ENCODE measurements around the gene FCHSD1. TPM values are rescaled to one million over a fixed set of nuclear protein-coding genes. Genes with fewer than 3 reads are reported as not detected.

FCHSD1 gene
- total and polyA plus RNA-seq, 4 donors: 12.2 to 23.2 (median 17.7) TPM

DNA sequence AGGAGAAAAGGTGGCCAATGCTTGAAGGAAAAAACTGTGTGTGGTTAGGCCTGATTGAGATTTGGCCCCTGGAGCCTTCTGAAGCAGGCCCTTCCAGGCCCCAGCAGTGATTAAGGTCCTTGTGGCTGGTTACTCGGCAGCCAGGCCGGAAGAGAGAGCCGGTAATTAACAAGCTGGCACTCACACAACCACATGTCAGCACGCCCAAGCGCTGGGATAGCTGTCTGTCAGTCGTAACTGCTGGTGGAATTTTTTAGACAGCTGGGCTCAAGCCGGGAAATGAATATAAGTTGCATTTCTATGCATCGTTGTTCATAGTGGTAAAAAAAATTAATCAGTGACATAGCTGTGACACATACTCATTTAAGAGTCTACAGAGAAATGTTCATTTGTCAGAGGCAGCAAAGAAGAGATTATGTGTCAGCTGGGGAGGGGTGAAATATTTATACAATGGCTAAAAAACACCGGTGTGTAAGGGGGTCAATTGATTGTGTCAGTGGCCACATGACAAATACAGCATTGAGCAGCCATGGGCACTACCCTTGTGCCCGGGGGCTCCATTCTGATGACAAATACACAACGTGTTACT, 44.5 kb upstream of the FCHSD1 start:
- WGBS, 2 donors: 51 to 71% methylated on average over 11 of the region's 11 CpGs
- TF ChIP-seq, protein P1, sequence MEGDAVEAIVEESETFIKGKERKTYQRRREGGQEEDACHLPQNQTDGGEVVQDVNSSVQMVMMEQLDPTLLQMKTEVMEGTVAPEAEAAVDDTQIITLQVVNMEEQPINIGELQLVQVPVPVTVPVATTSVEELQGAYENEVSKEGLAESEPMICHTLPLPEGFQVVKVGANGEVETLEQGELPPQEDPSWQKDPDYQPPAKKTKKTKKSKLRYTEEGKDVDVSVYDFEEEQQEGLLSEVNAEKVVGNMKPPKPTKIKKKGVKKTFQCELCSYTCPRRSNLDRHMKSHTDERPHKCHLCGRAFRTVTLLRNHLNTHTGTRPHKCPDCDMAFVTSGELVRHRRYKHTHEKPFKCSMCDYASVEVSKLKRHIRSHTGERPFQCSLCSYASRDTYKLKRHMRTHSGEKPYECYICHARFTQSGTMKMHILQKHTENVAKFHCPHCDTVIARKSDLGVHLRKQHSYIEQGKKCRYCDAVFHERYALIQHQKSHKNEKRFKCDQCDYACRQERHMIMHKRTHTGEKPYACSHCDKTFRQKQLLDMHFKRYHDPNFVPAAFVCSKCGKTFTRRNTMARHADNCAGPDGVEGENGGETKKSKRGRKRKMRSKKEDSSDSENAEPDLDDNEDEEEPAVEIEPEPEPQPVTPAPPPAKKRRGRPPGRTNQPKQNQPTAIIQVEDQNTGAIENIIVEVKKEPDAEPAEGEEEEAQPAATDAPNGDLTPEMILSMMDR (IDR thresholded peaks at IDR 0.05; ENCODE audit: control extremely low read depth, extremely low read depth): no peak
- no peak overlapping the region for H3K4me3 ChIP-seq
- H3K9me3 ChIP-seq (ENCODE audit: control insufficient read depth in 4 of 4, insufficient read depth in 3 of 4, low read length in 3 of 4): no peaks in the 10 kb centered on the region
- DNase-seq (peak in 2 of 3 donors; percentile 37 to 44), ATAC-seq (ENCODE audit: insufficient read depth, low FRiP score) (no peak)
- peak overlapping the region; percentile 24 to 46 for H3K27ac ChIP-seq (ENCODE audit: low read depth in 1 of 2, low read length in 1 of 2)
- no peak overlapping the region for H3K9ac ChIP-seq (ENCODE audit: insufficient read depth in 1 of 2, low read length in 2 of 2)
- H3K4me1 ChIP-seq (ENCODE audit: control insufficient read depth in 5 of 5, insufficient read depth in 5 of 5, low read length in 5 of 5): peaks cover 0 to 10% (median 0%) of the 10 kb centered on the region in 5 donors
- no peaks in the 10 kb centered on the region for H3K36me3 ChIP-seq (ENCODE audit: control insufficient read depth in 4 of 4, insufficient read depth in 4 of 4, low read length in 4 of 4)
- peaks cover 0 to 27% (median 7%) of the 10 kb centered on the region in 3 donors for H3K27me3 ChIP-seq (ENCODE audit: control insufficient read depth in 3 of 3, insufficient read depth in 3 of 3, low read length in 2 of 3)

DNA sequence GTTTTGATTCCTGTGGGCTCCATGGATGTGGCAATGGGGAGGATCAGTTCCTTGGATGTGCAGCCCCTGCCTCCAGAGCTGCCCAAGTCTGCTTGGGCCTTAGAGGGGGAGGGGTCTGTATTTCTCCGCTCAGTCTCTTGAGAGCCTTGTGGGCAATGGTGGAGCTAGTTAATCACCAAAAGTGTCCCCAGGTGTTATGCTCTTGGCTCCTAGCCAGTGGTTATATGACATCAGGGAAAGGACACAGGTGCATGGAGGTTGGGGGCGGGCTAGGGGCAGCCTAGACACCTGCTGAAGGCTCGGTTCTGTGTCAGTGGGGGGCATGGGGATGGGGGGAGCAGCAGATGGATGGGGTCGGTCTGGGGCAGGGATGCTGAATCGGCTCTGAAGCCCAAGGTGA, 43.3 kb upstream of the FCHSD1 start:
- Histone ChIP-seq H3K9me3 (ENCODE audit: control insufficient read depth in 4 of 4, insufficient read depth in 3 of 4, low read length in 3 of 4) (no peaks in the 10 kb centered on the region), H3K4me1 (ENCODE audit: control insufficient read depth in 5 of 5, insufficient read depth in 5 of 5, low read length in 5 of 5) (peaks cover 0 to 10% (median 0%) of the 10 kb centered on the region in 5 donors), H3K27me3 (ENCODE audit: control insufficient read depth in 3 of 3, insufficient read depth in 3 of 3, low read length in 2 of 3) (peaks cover 0 to 21% (median 0%) of the 10 kb centered on the region in 3 donors), H3K36me3 (ENCODE audit: control insufficient read depth in 4 of 4, insufficient read depth in 4 of 4, low read length in 4 of 4) (no peaks in the 10 kb centered on the region), H3K4me3 (no peak overlapping the region), H3K27ac (ENCODE audit: low read depth in 1 of 2, low read length in 1 of 2) (no peak overlapping the region), H3K9ac (ENCODE audit: insufficient read depth in 1 of 2, low read length in 2 of 2) (no peak overlapping the region)
- DNase-seq (no peak), ATAC-seq (ENCODE audit: insufficient read depth, low FRiP score) (no peak)
- TF ChIP-seq, protein P1 (IDR thresholded peaks at IDR 0.05; ENCODE audit: control extremely low read depth, extremely low read depth): no peak
- WGBS, 2 donors: 88 to 92% methylated on average over 5 of the region's 5 CpGs

DNA sequence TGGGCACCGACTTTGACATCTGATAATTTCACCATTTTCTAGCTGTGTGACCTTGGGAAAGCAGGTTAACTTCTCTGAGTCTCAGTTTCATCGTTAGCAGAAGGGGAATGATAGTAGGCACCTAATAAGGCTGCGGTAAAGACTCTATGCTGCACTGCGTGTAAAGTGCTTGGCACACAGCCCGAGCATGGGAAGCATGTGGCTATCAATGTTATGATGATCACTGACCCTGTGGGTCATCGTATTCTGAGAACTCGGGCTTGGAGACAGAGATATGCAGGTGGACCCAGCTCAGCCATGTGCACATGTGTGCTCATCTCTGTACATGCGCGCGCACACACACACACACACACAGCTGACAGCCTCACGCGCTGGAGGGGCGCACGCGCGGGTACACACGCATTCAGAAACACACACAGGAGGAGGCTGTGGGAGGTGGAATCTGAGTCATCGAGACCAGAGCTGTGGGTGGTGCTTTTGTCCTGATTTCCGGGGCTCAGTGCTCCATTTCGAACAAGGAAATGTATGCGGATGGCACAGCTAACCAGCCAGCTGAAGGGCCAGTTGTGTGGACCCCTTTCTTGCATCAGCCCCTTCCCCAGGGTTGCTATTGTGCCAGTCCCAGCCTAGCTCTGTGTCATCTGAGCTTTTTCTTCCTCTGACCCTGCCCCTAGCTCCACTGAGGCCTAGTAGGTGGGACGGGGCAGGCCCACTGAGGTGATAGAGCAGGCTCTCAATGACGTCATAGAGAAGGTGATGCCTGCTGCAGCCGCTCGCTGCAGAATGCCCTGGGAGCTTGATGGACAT, 41.9 kb upstream of the FCHSD1 start:
- no peaks in the 10 kb centered on the region for H3K36me3 ChIP-seq (ENCODE audit: control insufficient read depth in 4 of 4, insufficient read depth in 4 of 4, low read length in 4 of 4)
- no peaks in the 10 kb centered on the region for H3K9me3 ChIP-seq (ENCODE audit: control insufficient read depth in 4 of 4, insufficient read depth in 3 of 4, low read length in 3 of 4)
- WGBS, 2 donors: 72 to 85% methylated on average over 25 of the region's 25 CpGs
- H3K4me1 ChIP-seq (ENCODE audit: control insufficient read depth in 5 of 5, insufficient read depth in 5 of 5, low read length in 5 of 5): peaks cover 0 to 10% (median 0%) of the 10 kb centered on the region in 5 donors
- ATAC-seq (ENCODE audit: insufficient read depth, low FRiP score) (no peak), DNase-seq (no peak)
- TF ChIP-seq, protein P1 (IDR thresholded peaks at IDR 0.05; ENCODE audit: control extremely low read depth, extremely low read depth): no peak
- no peak overlapping the region for H3K9ac ChIP-seq (ENCODE audit: insufficient read depth in 1 of 2, low read length in 2 of 2)
- no peak overlapping the region for H3K27ac ChIP-seq (ENCODE audit: low read depth in 1 of 2, low read length in 1 of 2)
- H3K4me3 ChIP-seq: no peak overlapping the region
- peaks cover 0 to 15% (median 0%) of the 10 kb centered on the region in 3 donors for H3K27me3 ChIP-seq (ENCODE audit: control insufficient read depth in 3 of 3, insufficient read depth in 3 of 3, low read length in 2 of 3)

All from lung (tissue), 12 donors.